IMR-90 (cell line): ENCODE measurements around the gene TAF8. TPM values are rescaled to one million over a fixed set of nuclear protein-coding genes. Genes with fewer than 3 reads are reported as not detected.

Experiments
- ATAC-seq: fragments of 200-7000 bp; cut with Tn5 transposase; 2 replicates; pipeline ENCODE4 v1.9.1; 2020; ENCODE audit warnings: low read depth, mild to moderate bottlenecking, moderate library complexity
- BruUV-seq: library from RNA; stranded (reverse); fragments of 400-500 nt; replicated peaks from 2 replicates; lab custom pipeline; 2021; lab: Mats Ljungman, UMichigan
- CTCF ChIA-PET: fragments of 300-600 bp; formaldehyde crosslinking; extraction: SDS; loops from one replicate; lab custom pipeline; 2021; ENCODE audit warnings: antibody characterized with exemption; lab: Yijun Ruan, JAX
- POLR2A ChIA-PET: fragments of 300-600 bp; sonication (Branson Sonifier 250); formaldehyde crosslinking; loops from one replicate; lab custom pipeline; 2022; ENCODE audit warnings: antibody characterized with exemption; ENCODE audit not compliant: unreplicated experiment; lab: Charles Lee
- DNase-seq: peaks from one replicate; pipeline ENCODE4 v3.0.0; 2013
- H2AFZ ChIP-seq: replicated peaks from 2 replicates; pipeline ENCODE3; 2013; ENCODE audit warnings: low read length, mild to moderate bottlenecking; ENCODE audit not compliant: poor library complexity
- H2AK5ac ChIP-seq: 2 replicates; pipeline ENCODE4 v1.6.1; 2013; ENCODE audit warnings: low read depth, low read length, inconsistent platforms
- H2AK9ac ChIP-seq: replicated peaks from 2 replicates; pipeline ENCODE3; 2013; ENCODE audit warnings: mild to moderate bottlenecking, low read depth, low read length, moderate library complexity; ENCODE audit not compliant: poor library complexity
- H2BK120ac ChIP-seq: 2 replicates; pipeline ENCODE4 v1.6.1; 2013; ENCODE audit warnings: low read depth, low read length, inconsistent platforms
- H2BK15ac ChIP-seq: 3 replicates; pipeline ENCODE4 v1.6.1; 2013; ENCODE audit warnings: low read depth, low read length, inconsistent platforms
- H2BK20ac ChIP-seq: 2 replicates; pipeline ENCODE4 v1.6.1; 2013; ENCODE audit warnings: low read depth, mild to moderate bottlenecking, inconsistent platforms, low read length, moderate library complexity
- H2BK5ac ChIP-seq: 2 replicates; pipeline ENCODE4 v1.6.1; 2013; ENCODE audit warnings: mild to moderate bottlenecking, low read depth, low read length, inconsistent platforms; ENCODE audit not compliant: poor library complexity, severe bottlenecking
- H3K14ac ChIP-seq: replicated peaks from 2 replicates; pipeline ENCODE4 v1.6.1; 2013; ENCODE audit warnings: low read depth, low read length, inconsistent platforms
- H3K18ac ChIP-seq: 2 replicates; pipeline ENCODE4 v1.6.1; 2013; ENCODE audit warnings: low read depth, low read length, control low read depth
- H3K23ac ChIP-seq: 2 replicates; pipeline ENCODE4 v1.6.1; 2013; ENCODE audit warnings: low read depth, low read length, inconsistent platforms
- H3K27ac ChIP-seq: 2 replicates; pipeline ENCODE4 v1.5.1; 2013; ENCODE audit warnings: mild to moderate bottlenecking, control low read depth, low read length; ENCODE audit not compliant: insufficient read depth
- H3K27me3 ChIP-seq: 2 replicates; pipeline ENCODE4 v1.6.1; 2013; ENCODE audit warnings: low read length; ENCODE audit not compliant: control insufficient read depth, insufficient read depth
- H3K36me3 ChIP-seq: 2 replicates; pipeline ENCODE4 v1.6.1; 2013; ENCODE audit warnings: low read length, mixed read lengths; ENCODE audit not compliant: control insufficient read depth, insufficient read depth
- H3K4ac ChIP-seq: 2 replicates; pipeline ENCODE4 v1.6.1; 2013; ENCODE audit warnings: low read depth, low read length, inconsistent platforms
- H3K4me1 ChIP-seq: 2 replicates; pipeline ENCODE4 v1.6.1; 2013; ENCODE audit warnings: low read length, mixed read lengths; ENCODE audit not compliant: control insufficient read depth, insufficient read depth
- H3K4me2 ChIP-seq: 2 replicates; pipeline ENCODE4 v1.6.1; 2013; ENCODE audit warnings: low read depth, mild to moderate bottlenecking, control low read depth, low read length, moderate library complexity
- H3K4me3 ChIP-seq: 2 replicates; pipeline ENCODE4 v1.5.1; 2013; ENCODE audit warnings: low read depth, mild to moderate bottlenecking, control low read depth, low read length, moderate library complexity; ENCODE audit not compliant: insufficient read depth
- H3K56ac ChIP-seq: 2 replicates; pipeline ENCODE4 v1.6.1; 2013; ENCODE audit warnings: low read length, inconsistent platforms; ENCODE audit not compliant: insufficient read depth; ENCODE audit errors: extremely low read depth
- H3K79me1 ChIP-seq, 2 experiments: 2 replicates each; pipeline ENCODE4 v1.6.1; 2013; ENCODE audit warnings: low read length in 2 of 2, inconsistent platforms in 1 of 2, low read depth in 1 of 2
- H3K9ac ChIP-seq: 2 replicates; pipeline ENCODE4 v1.6.1; 2013; ENCODE audit warnings: low read depth, low read length, control low read depth
- H3K9me1 ChIP-seq: 2 replicates; pipeline ENCODE4 v1.6.1; 2013; ENCODE audit warnings: low read length, inconsistent platforms; ENCODE audit not compliant: insufficient read depth
- H3K9me3 ChIP-seq: 2 replicates; pipeline ENCODE4 v1.6.1; 2013; ENCODE audit warnings: low read length; ENCODE audit not compliant: control insufficient read depth, insufficient read depth
- H4K20me1 ChIP-seq: 2 replicates; pipeline ENCODE4 v1.6.1; 2013; ENCODE audit warnings: low read length, inconsistent platforms; ENCODE audit not compliant: insufficient read depth
- H4K5ac ChIP-seq: 2 replicates; pipeline ENCODE4 v1.6.1; 2013; ENCODE audit warnings: mild to moderate bottlenecking, low read depth, low read length, control low read depth
- H4K8ac ChIP-seq, 2 experiments: 2 replicates each; pipeline ENCODE4 v1.6.1; 2013; ENCODE audit warnings: low read depth in 2 of 2, low read length in 2 of 2, control low read depth in 1 of 2, inconsistent platforms in 1 of 2
- H4K91ac ChIP-seq: 2 replicates; pipeline ENCODE4 v1.6.1; 2013; ENCODE audit warnings: low read depth, low read length, inconsistent platforms; ENCODE audit not compliant: insufficient read depth
- CEBPB ChIP-seq: IDR thresholded peaks from 2 replicates; pipeline ENCODE4 v1.6.1; 2012; ENCODE audit warnings: low read depth, low read length, improper control_type of control experiment
- CHD1 ChIP-seq: IDR thresholded peaks from 2 replicates; pipeline ENCODE4 v1.6.1; 2012; ENCODE audit warnings: low read depth, low read length, improper control_type of control experiment
- CTCF ChIP-seq: conservative IDR thresholded peaks from 2 replicates; pipeline ENCODE4 v1.5.1; 2012; ENCODE audit warnings: mild to moderate bottlenecking, low read depth, low read length, improper control_type of control experiment
- ELK1 ChIP-seq: fragments of 150-350 bp; IDR thresholded peaks from 2 replicates; pipeline ENCODE4 v1.6.1; 2016; ENCODE audit warnings: low read depth, mild to moderate bottlenecking, low read length, moderate library complexity, borderline replicate concordance
- MAFK ChIP-seq: IDR thresholded peaks from 2 replicates; pipeline ENCODE4 v1.6.1; 2012; ENCODE audit warnings: low read depth, low read length, improper control_type of control experiment
- MAZ ChIP-seq: IDR thresholded peaks from 2 replicates; pipeline ENCODE4 v1.6.1; 2012; ENCODE audit warnings: low read depth, mild to moderate bottlenecking, low read length, improper control_type of control experiment, moderate library complexity, borderline replicate concordance
- MXI1 ChIP-seq: IDR thresholded peaks from 2 replicates; pipeline ENCODE4 v1.6.1; 2012; ENCODE audit warnings: low read depth, mild to moderate bottlenecking, low read length, moderate library complexity, borderline replicate concordance
- NFE2L2 ChIP-seq: fragments of 150-350 bp; IDR thresholded peaks from 2 replicates; pipeline ENCODE4 v1.6.1; 2016; ENCODE audit warnings: low read depth, mild to moderate bottlenecking, low read length
- POLR2A ChIP-seq: IDR thresholded peaks from 2 replicates; pipeline ENCODE4 v1.6.1; 2012; ENCODE audit warnings: mild to moderate bottlenecking, low read depth, low read length
- RAD21 ChIP-seq: IDR thresholded peaks from 2 replicates; pipeline ENCODE4 v1.6.1; 2012; ENCODE audit warnings: low read length, improper control_type of control experiment
- RCOR1 ChIP-seq: IDR thresholded peaks from 2 replicates; pipeline ENCODE4 v1.6.1; 2012; ENCODE audit warnings: mild to moderate bottlenecking, low read length, improper control_type of control experiment; ENCODE audit not compliant: insufficient replicate concordance
- RFX5 ChIP-seq: IDR thresholded peaks from 2 replicates; pipeline ENCODE4 v1.8.0; 2012; ENCODE audit warnings: low read depth, mild to moderate bottlenecking, low read length, moderate library complexity
- SMC3 ChIP-seq: fragments of 150-350 bp; IDR thresholded peaks from 2 replicates; pipeline ENCODE4 v1.6.1; 2016; ENCODE audit warnings: low read depth, mild to moderate bottlenecking, antibody characterized with exemption, low read length, moderate library complexity
- USF2 ChIP-seq: fragments of 150-350 bp; IDR thresholded peaks from 2 replicates; pipeline ENCODE4 v1.6.1; 2017; ENCODE audit warnings: mild to moderate bottlenecking, antibody characterized with exemption, low read length, low read depth
- WGBS, 2 experiments: methylation state at CpG; one replicate each; pipeline versions ENCODE4 v1.1.5 to v1.1.7; 2013; ENCODE audit warnings: missing lambda C conversion rate in 2 of 2; ENCODE audit not compliant: insufficient read length in 1 of 2; ENCODE audit errors: extremely low coverage in 2 of 2; 5-methylcytosine and 5-hydroxymethylcytosine counted together
- dilution Hi-C: fragments of 300-500 bp; cut with HindIII; formaldehyde crosslinking; loops from one replicate; pipeline ENCODE4 v1.14.3; 2018; ENCODE audit warnings: low sequenced_read_pairs; ENCODE audit not compliant: unreplicated experiment
- in situ Hi-C: fragments of 300-500 bp; cut with MboI; formaldehyde crosslinking; loops from 3 replicates; pipeline ENCODE4 v1.14.3; 2019; ENCODE audit warnings: low sequenced_read_pairs, inconsistent platforms, mixed read lengths
- intact Hi-C: fragments of 100-400 bp; cut with micrococcal nuclease; formaldehyde crosslinking; loops from 2 replicates; pipeline ENCODE4 v1.10.0; 2022
- polyA plus RNA-seq, 3 experiments: library from polyadenylated mRNA; depleted of rRNA; stranded (reverse); fragments of >200 nt; gene quantifications; 2 replicates each; pipeline ENCODE4 v1.2.3, GENCODE V29; 2012; ENCODE audit warnings: low replicate concordance in 1 of 3
- total RNA-seq: library from RNA; depleted of rRNA; stranded (reverse); fragments of >200 nt; gene quantifications from 2 replicates; pipeline ENCODE4 v1.2.3, GENCODE V29; 2012

Gene TAF8
- total and polyA plus RNA-seq, 2 of the 4 experiments (the other 2 are of a cell fraction) = 14.3 to 22.8 TPM

- H2BK120ac ChIP-seq = no peak overlapping the region
- H2BK15ac ChIP-seq = no peak overlapping the region
- CTCF ChIA-PET = no interaction called here
- 94% methylated on average over 3 of the region's 6 CpGs; no CpG with 5 or more reads in 1 of the 2 experiments for WGBS, 2 experiments
- no TSS peak for BruUV-seq
- TF ChIP-seq ELK1 = no peak
- no peak for TF ChIP-seq RFX5
- TF ChIP-seq SMC3 = no peak
- no peak for TF ChIP-seq RAD21
- TF ChIP-seq MXI1 = no peak
- no peak for TF ChIP-seq POLR2A
- no peak for TF ChIP-seq USF2
- no peak for TF ChIP-seq RCOR1
- TF ChIP-seq MAZ = no peak
- TF ChIP-seq CHD1 = no peak
- no peak for TF ChIP-seq CTCF
- no peak for TF ChIP-seq MAFK
- TF ChIP-seq NFE2L2 = no peak
- no peak for TF ChIP-seq CEBPB
- no peak overlapping the region for H3K56ac ChIP-seq
- H3K27ac ChIP-seq = no peak overlapping the region
- no peak overlapping the region for H4K5ac ChIP-seq
- no peak overlapping the region for H3K9ac ChIP-seq
- dilution Hi-C loops = no loop called here
- no peak overlapping the region for H2BK5ac ChIP-seq
- no peak overlapping the region for H3K4me2 ChIP-seq
- in situ Hi-C loops = no loop called here
- no peaks in the 10 kb centered on the region for H3K36me3 ChIP-seq
- H3K4me3 ChIP-seq = no peak overlapping the region
- H2BK20ac ChIP-seq = no peak overlapping the region
- H4K8ac ChIP-seq = no peak overlapping the region
- intact Hi-C loops = no loop called here
- H4K91ac ChIP-seq = no peak overlapping the region
- H3K79me1 ChIP-seq = no peaks in the 10 kb centered on the region
- ATAC-seq (no peak), DNase-seq (no peak)
- H2AK9ac ChIP-seq = no peak overlapping the region
- no peak overlapping the region for H3K23ac ChIP-seq
- no peaks in the 10 kb centered on the region for H4K20me1 ChIP-seq
- H3K18ac ChIP-seq = no peak overlapping the region
- no peak overlapping the region for H2AK5ac ChIP-seq
- POLR2A ChIA-PET = no interaction called here
- no peaks in the 10 kb centered on the region for H3K9me3 ChIP-seq
- H2AFZ ChIP-seq = no peak overlapping the region
- H3K14ac ChIP-seq = no peak overlapping the region
- no peaks in the 10 kb centered on the region for H3K9me1 ChIP-seq
- no peak overlapping the region for H3K4ac ChIP-seq
- no peaks in the 10 kb centered on the region for H3K27me3 ChIP-seq
- no peaks in the 10 kb centered on the region for H3K4me1 ChIP-seq
These were observed 48.8 kb upstream of the TAF8 start for GRCh38 chr6:42001506-42001905.
